Measurements from ENCODE around the gene KYNU. TPM values are rescaled to one million over a fixed set of nuclear protein-coding genes. Genes with fewer than 3 reads are reported as not detected.

KYNU gene
- total and polyA plus RNA-seq, 2 experiments from 2014 or later = not detected

DNA sequence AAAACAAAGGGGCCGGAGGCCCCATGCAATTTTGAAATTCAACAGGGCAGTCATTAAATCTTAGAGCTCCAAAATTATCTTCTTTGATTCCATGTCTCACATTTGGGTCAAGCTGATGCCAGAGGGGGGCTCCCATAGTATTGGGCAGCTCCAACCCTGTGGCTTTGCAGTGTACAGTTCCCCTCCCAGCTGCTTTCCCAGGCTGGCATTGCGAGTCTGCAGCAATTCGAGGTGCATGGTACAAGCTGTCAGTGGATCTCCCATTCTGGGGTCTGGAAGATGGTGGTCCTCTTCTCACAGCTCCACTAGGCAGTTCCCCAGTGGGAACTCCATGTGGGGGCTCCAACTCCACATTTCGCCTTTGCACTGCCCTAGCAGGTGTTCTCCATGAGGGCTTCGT lies 179.1 kb downstream of the KYNU start:
- no peaks in the 10 kb centered on the region for H3K9me3 ChIP-seq (ENCODE audit: low read depth)
- no peak overlapping the region for H3K9ac ChIP-seq
- H3K79me2 ChIP-seq (ENCODE audit: insufficient read depth) = no peaks in the 10 kb centered on the region
- no peaks in the 10 kb centered on the region for H3K4me1 ChIP-seq (ENCODE audit: insufficient read depth)
- H3F3A ChIP-seq (ENCODE audit: insufficient read depth) = no peaks in the 10 kb centered on the region
- in situ Hi-C loops (cut with MboI) = no loop called here
- H3K27me3 ChIP-seq (replicated peaks; ENCODE audit: insufficient read depth) = no peaks in the 10 kb centered on the region
- H3K9me2 ChIP-seq (ENCODE audit: insufficient read depth) = no peaks in the 10 kb centered on the region
- WGBS, 2 experiments (ENCODE audit: low coverage in 1 of 2, low lambda C conversion rate in 2 of 2, missing lambda C conversion rate in 2 of 2) = 69 to 71% methylated on average over 5 of the region's 5 CpGs
- no peak for DNase-seq
- H4K20me1 ChIP-seq (ENCODE audit: insufficient read depth) = no peaks in the 10 kb centered on the region
- no peaks in the 10 kb centered on the region for H3K36me3 ChIP-seq (ENCODE audit: low read depth)
- no peak overlapping the region for H3K27ac ChIP-seq
- no peak overlapping the region for H2AFZ ChIP-seq
- no peak overlapping the region for H3K4me3 ChIP-seq
- TF ChIP-seq EZH2phosphoT487 (IDR thresholded peaks at IDR 0.05; ENCODE audit: insufficient read depth, low read depth) = no peak
- TF ChIP-seq EZH2 (IDR thresholded peaks at IDR 0.05; ENCODE audit: insufficient read depth, poor library complexity, severe bottlenecking) = no peak
- H3K4me2 ChIP-seq (ENCODE audit: unreplicated experiment) = no peak overlapping the region

DNA sequence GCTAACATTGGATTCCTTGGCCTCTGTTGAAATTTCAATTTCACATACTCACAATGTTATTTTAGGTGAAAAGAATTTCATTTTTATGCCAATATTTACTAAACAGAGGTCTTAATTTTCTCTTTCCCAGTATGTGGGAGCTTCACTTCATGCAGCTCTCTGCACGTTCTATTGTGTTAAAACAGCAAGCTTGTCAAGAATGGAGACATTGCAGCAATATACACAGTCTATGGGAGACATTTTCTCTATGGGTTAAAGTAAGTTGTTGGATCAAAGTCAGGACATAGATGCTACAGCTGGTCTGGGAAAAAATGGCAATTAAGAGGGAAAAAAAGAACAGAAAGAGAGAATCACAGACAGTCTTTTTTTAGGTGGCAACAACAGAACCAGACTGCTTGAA lies 181.4 kb downstream of the KYNU start:
- Histone ChIP-seq H3K9ac (no peak overlapping the region), H4K20me1 (ENCODE audit: insufficient read depth) (no peaks in the 10 kb centered on the region), H3K4me3 (no peak overlapping the region), H3K9me3 (ENCODE audit: low read depth) (no peaks in the 10 kb centered on the region), H3K27me3 (replicated peaks; ENCODE audit: insufficient read depth) (no peaks in the 10 kb centered on the region), H3K4me1 (ENCODE audit: insufficient read depth) (no peaks in the 10 kb centered on the region), H3F3A (ENCODE audit: insufficient read depth) (no peaks in the 10 kb centered on the region), H3K9me2 (ENCODE audit: insufficient read depth) (no peaks in the 10 kb centered on the region), H3K79me2 (ENCODE audit: insufficient read depth) (no peaks in the 10 kb centered on the region), H3K4me2 (ENCODE audit: unreplicated experiment) (no peak overlapping the region), H2AFZ (no peak overlapping the region), H3K36me3 (ENCODE audit: low read depth) (no peaks in the 10 kb centered on the region), H3K27ac (no peak overlapping the region)
- DNase-seq = no peak
- TF ChIP-seq EZH2phosphoT487 (IDR thresholded peaks at IDR 0.05; ENCODE audit: insufficient read depth, low read depth) (no peak), EZH2 (IDR thresholded peaks at IDR 0.05; ENCODE audit: insufficient read depth, poor library complexity, severe bottlenecking) (no peak)
- WGBS, 2 experiments (ENCODE audit: low coverage in 1 of 2, low lambda C conversion rate in 2 of 2, missing lambda C conversion rate in 2 of 2) = 2 to 10% methylated on average over 1 of the region's 1 CpG
- in situ Hi-C loops (cut with MboI) = no loop called here

DNA sequence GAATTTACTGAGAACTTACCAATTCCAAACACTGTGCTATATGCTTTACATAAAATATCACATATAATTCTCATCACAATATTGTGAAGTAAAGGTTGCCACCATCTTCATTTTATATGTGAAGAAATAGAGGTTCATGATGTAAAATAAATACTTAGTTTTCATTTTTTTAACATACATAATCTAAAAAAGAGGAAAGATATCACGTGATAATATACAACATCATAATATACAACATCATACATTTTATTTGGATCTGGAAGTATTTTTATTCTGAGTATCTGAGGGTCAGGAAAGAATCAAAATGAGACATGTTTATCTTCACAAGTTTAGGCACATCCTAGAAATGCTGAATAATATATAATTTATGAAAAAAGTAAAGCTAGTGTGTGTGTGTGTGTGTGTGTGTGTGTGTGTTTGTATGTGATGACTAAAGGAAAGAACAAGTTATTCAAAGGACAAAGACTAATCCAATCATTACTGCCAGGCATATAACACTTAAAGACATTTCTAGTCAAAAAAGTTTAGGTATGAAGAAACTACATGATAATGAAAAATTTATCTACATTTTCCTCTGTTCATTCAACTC lies 186.2 kb downstream of the KYNU start:
- Histone ChIP-seq H3K27me3 (replicated peaks; ENCODE audit: insufficient read depth) (no peaks in the 10 kb centered on the region), H3K36me3 (ENCODE audit: low read depth) (no peaks in the 10 kb centered on the region), H3K9ac (no peak overlapping the region), H3K4me1 (ENCODE audit: insufficient read depth) (no peaks in the 10 kb centered on the region), H3K4me2 (ENCODE audit: unreplicated experiment) (no peak overlapping the region), H3K9me3 (ENCODE audit: low read depth) (no peaks in the 10 kb centered on the region), H3K4me3 (no peak overlapping the region), H3K27ac (no peak overlapping the region), H3K79me2 (ENCODE audit: insufficient read depth) (no peaks in the 10 kb centered on the region), H3F3A (ENCODE audit: insufficient read depth) (no peaks in the 10 kb centered on the region), H3K9me2 (ENCODE audit: insufficient read depth) (no peaks in the 10 kb centered on the region), H2AFZ (no peak overlapping the region), H4K20me1 (ENCODE audit: insufficient read depth) (no peaks in the 10 kb centered on the region)
- TF ChIP-seq EZH2 (IDR thresholded peaks at IDR 0.05; ENCODE audit: insufficient read depth, poor library complexity, severe bottlenecking) (no peak), EZH2phosphoT487 (IDR thresholded peaks at IDR 0.05; ENCODE audit: insufficient read depth, low read depth) (no peak)
- no peak for DNase-seq
- WGBS, 2 experiments (ENCODE audit: low coverage in 1 of 2, low lambda C conversion rate in 2 of 2, missing lambda C conversion rate in 2 of 2) = 45 to 49% methylated on average over 1 of the region's 1 CpG
- in situ Hi-C loops (cut with MboI) = no loop called here

DNA sequence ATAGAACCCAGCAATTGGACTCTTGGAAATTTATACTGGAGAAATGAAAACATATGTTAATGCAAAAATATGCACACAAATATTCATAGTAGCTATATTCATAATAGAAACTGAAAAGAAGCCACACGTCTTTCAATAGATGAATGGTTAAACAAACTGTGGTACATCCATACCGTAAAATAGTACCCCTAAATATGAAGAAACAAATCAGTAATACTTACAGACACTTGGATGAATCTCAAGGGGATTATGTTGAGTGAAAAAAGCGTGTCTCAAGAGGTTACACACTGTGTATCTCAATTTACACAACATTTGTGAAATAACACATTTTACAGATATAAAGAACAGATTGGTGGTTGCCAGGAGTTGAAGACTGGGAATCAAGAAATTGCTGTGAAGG lies 190.6 kb downstream of the KYNU start:
- in situ Hi-C loops (cut with MboI) = no loop called here
- Histone ChIP-seq H3K36me3 (ENCODE audit: low read depth) (no peaks in the 10 kb centered on the region), H3K27me3 (replicated peaks; ENCODE audit: insufficient read depth) (0 out of 2 replicates have a peak, but pooled peaks cover 3% of the 10 kb centered on the region), H3K4me1 (ENCODE audit: insufficient read depth) (no peaks in the 10 kb centered on the region), H3K4me2 (ENCODE audit: unreplicated experiment) (no peak overlapping the region), H3K27ac (no peak overlapping the region), H3K4me3 (no peak overlapping the region), H4K20me1 (ENCODE audit: insufficient read depth) (no peaks in the 10 kb centered on the region), H2AFZ (no peak overlapping the region), H3K9ac (no peak overlapping the region), H3K9me2 (ENCODE audit: insufficient read depth) (no peaks in the 10 kb centered on the region), H3F3A (ENCODE audit: insufficient read depth) (no peaks in the 10 kb centered on the region), H3K9me3 (ENCODE audit: low read depth) (no peaks in the 10 kb centered on the region), H3K79me2 (ENCODE audit: insufficient read depth) (no peaks in the 10 kb centered on the region)
- TF ChIP-seq EZH2 (IDR thresholded peaks at IDR 0.05; ENCODE audit: insufficient read depth, poor library complexity, severe bottlenecking) (no peak), EZH2phosphoT487 (IDR thresholded peaks at IDR 0.05; ENCODE audit: insufficient read depth, low read depth) (no peak)
- 15 to 18% methylated on average over 3 of the region's 3 CpGs for WGBS, 2 experiments (ENCODE audit: low coverage in 1 of 2, low lambda C conversion rate in 2 of 2, missing lambda C conversion rate in 2 of 2)
- DNase-seq = no peak

DNA sequence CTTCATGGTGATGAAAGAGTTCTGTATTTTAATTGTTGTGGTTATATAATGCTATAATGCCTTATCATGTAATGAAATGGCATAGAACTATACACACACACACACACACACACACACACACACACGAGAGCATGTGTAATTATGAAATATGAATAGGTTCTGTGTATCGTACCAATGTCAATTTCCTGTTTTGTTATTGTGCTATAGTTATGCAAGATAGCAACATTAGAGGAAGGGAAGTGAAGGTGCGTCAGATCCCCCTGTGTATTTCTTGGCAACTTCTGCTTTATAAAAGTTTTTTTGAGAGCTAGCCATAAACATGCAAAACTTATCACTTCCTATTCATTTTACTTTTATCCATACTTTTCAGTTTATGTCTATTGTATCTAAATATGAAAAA lies 191.0 kb downstream of the KYNU start:
- Histone ChIP-seq H3K9me2 (ENCODE audit: insufficient read depth) (no peaks in the 10 kb centered on the region), H2AFZ (no peak overlapping the region), H4K20me1 (ENCODE audit: insufficient read depth) (no peaks in the 10 kb centered on the region), H3K4me3 (no peak overlapping the region), H3K9me3 (ENCODE audit: low read depth) (no peaks in the 10 kb centered on the region), H3K27me3 (replicated peaks; ENCODE audit: insufficient read depth) (0 out of 2 replicates have a peak, but pooled peaks cover 3% of the 10 kb centered on the region), H3K79me2 (ENCODE audit: insufficient read depth) (no peaks in the 10 kb centered on the region), H3K4me2 (ENCODE audit: unreplicated experiment) (no peak overlapping the region), H3K27ac (no peak overlapping the region), H3K9ac (no peak overlapping the region), H3K36me3 (ENCODE audit: low read depth) (no peaks in the 10 kb centered on the region), H3F3A (ENCODE audit: insufficient read depth) (no peaks in the 10 kb centered on the region), H3K4me1 (ENCODE audit: insufficient read depth) (no peaks in the 10 kb centered on the region)
- 62 to 72% methylated on average over 3 of the region's 3 CpGs for WGBS, 2 experiments (ENCODE audit: low coverage in 1 of 2, low lambda C conversion rate in 2 of 2, missing lambda C conversion rate in 2 of 2)
- DNase-seq = no peak
- TF ChIP-seq EZH2 (IDR thresholded peaks at IDR 0.05; ENCODE audit: insufficient read depth, poor library complexity, severe bottlenecking) (no peak), EZH2phosphoT487 (IDR thresholded peaks at IDR 0.05; ENCODE audit: insufficient read depth, low read depth) (no peak)
- in situ Hi-C loops (cut with MboI) = no loop called here
